ENCODE measurements around the gene ATF1. TPM values are rescaled to one million over a fixed set of nuclear protein-coding genes. Genes with fewer than 3 reads are reported as not detected.
"Not testable (repeated sequence)": the region's sequence is repeated elsewhere in the genome, so short reads cannot be mapped to it uniquely, and the experiment has no call there.

Gene ATF1
- total RNA-seq, 2 experiments from 2014 or later, result 50.1 to 50.5 TPM

DNA sequence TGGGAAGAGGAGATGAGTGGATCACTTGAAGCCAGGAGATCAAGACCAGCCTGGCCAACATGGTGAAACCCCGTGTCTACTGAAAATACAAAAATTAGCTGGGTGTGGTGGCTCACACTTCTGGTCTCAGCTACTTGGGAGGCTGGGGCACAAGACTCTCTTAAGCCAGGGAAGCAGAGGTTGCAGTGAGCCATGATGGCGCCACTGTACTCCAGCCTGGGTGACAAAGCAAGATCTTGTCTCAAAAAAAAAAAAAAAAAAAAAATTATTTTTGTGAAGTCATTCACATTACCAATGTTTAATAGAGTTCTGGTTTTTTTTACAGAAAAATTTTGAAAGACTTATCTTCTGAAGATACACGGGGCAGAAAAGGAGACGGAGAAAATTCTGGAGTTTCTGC lies 45.2 kb downstream of the ATF1 start:
- POLR2A ChIA-PET; intact Hi-C loops (cut with micrococcal nuclease); H3K27ac Mint-ChIP-seq; DNase-seq; H3K4me3 Mint-ChIP-seq; H3K27me3 Mint-ChIP-seq; H3K4me1 Mint-ChIP-seq (ENCODE audit: low read depth); H3K9me3 Mint-ChIP-seq: not testable (repeated sequence)
- CTCF ChIA-PET, result interaction anchor here (0.6 kb wide), 1 partner anchor 434 kb away, joined by 3 read pairs; no protein-coding TSS in a partner anchor
- peaks cover 14% of the 10 kb centered on the region for H3K36me3 Mint-ChIP-seq

- H3K27ac Mint-ChIP-seq; H3K9me3 Mint-ChIP-seq; intact Hi-C loops (cut with micrococcal nuclease); H3K4me1 Mint-ChIP-seq (ENCODE audit: low read depth); H3K4me3 Mint-ChIP-seq; CTCF ChIA-PET; DNase-seq; H3K27me3 Mint-ChIP-seq: not testable (repeated sequence)
- POLR2A ChIA-PET, result interaction anchor here (0.6 kb wide), 1 partner anchor 153 kb away, joined by 3 read pairs; no protein-coding TSS in a partner anchor
- H3K36me3 Mint-ChIP-seq, result peaks cover 35% of the 10 kb centered on the region
Measured at GRCh38 chr12:50814921-50815320, 51.0 kb downstream of the ATF1 start.

DNA sequence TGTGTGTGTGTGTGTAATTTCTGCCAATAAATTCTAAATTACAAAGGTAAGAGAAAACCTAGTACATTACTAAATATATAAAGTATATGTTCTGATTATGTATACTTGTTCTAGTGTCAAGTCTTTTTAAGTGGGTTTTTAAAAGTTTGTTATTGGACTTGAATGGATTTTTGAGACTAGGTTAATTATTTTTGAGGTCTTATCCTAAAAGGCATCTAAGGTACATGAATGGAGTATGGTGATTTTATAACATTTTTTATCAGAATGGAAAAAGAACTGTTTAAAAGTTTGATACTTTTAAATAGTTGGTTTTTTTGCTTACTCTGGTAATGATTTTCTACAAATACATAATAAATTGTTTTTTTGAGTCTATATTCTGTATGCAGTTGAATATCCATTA lies 56.3 kb downstream of the ATF1 start:
- Mint-ChIP-seq H3K27me3 (no peaks in the 10 kb centered on the region), H3K36me3 (peaks cover 21% of the 10 kb centered on the region), H3K4me3 (no peak overlapping the region), H3K9me3 (no peaks in the 10 kb centered on the region), H3K27ac (no peak overlapping the region), H3K4me1 (ENCODE audit: low read depth) (peaks cover 4% of the 10 kb centered on the region)
- CTCF ChIA-PET, result interaction anchor here (1.3 kb wide), 1 partner anchor 55 kb away, joined by 6 read pairs; no protein-coding TSS in a partner anchor
- intact Hi-C loops (cut with micrococcal nuclease), result no loop called here
- POLR2A ChIA-PET, result no interaction called here
- no peak for DNase-seq

- no peak overlapping the region for H3K27ac Mint-ChIP-seq
- no peaks in the 10 kb centered on the region for H3K27me3 Mint-ChIP-seq
- POLR2A ChIA-PET, result no interaction called here
- H3K36me3 Mint-ChIP-seq, result peaks cover 10% of the 10 kb centered on the region
- CTCF ChIA-PET, result no interaction called here
- H3K4me3 Mint-ChIP-seq, result no peak overlapping the region
- no peaks in the 10 kb centered on the region for H3K9me3 Mint-ChIP-seq
- intact Hi-C loops (cut with micrococcal nuclease), result no loop called here
- peaks cover 5% of the 10 kb centered on the region for H3K4me1 Mint-ChIP-seq (ENCODE audit: low read depth)
- DNase-seq, result no peak
Measured at GRCh38 chr12:50822082-50822481, 58.2 kb downstream of the ATF1 start.

- POLR2A ChIA-PET, H3K27ac Mint-ChIP-seq: not testable (repeated sequence)
Measured at GRCh38 chr12:50823724-50824123, 59.8 kb downstream of the ATF1 start.

GRCh38 chr12:50824914-50825313 lies 61.0 kb downstream of the ATF1 start:
- intact Hi-C loops (cut with micrococcal nuclease), result loop anchor here (1.0 to 2.0 kb wide), 4 partner anchors 60 to 516 kb away; no protein-coding TSS in a partner anchor
- no peak for DNase-seq
- Mint-ChIP-seq H3K36me3 (no peaks in the 10 kb centered on the region), H3K9me3 (no peaks in the 10 kb centered on the region), H3K27me3 (no peaks in the 10 kb centered on the region), H3K4me1 (ENCODE audit: low read depth) (peaks cover 5% of the 10 kb centered on the region), H3K4me3 (no peak overlapping the region), H3K27ac (peak overlapping the region; percentile 49)
- CTCF ChIA-PET, result interaction anchor here (0.6 to 4.5 kb wide), 15 partner anchors 10 to 1087 kb away, joined by 3 to 49 read pairs (median 4); partner anchors contain the start of genes ATF1, LETMD1 and SLC11A2
- POLR2A ChIA-PET, result interaction anchor here (0.6 to 1.0 kb wide), 2 partner anchors 184 to 235 kb away, joined by 3 to 4 read pairs; no protein-coding TSS in a partner anchor

More at GRCh38 chr12:50823724-50824123, 59.8 kb downstream of the ATF1 start:
- H3K27me3 Mint-ChIP-seq; H3K4me3 Mint-ChIP-seq; DNase-seq; H3K36me3 Mint-ChIP-seq; H3K4me1 Mint-ChIP-seq (ENCODE audit: low read depth); H3K9me3 Mint-ChIP-seq: not testable (repeated sequence)
- intact Hi-C loops (cut with micrococcal nuclease), result loop anchor here (2.0 kb wide), 1 partner anchor 517 kb away; no protein-coding TSS in a partner anchor
- CTCF ChIA-PET, result interaction anchor here (3.2 to 4.5 kb wide), 2 partner anchors 59 to 204 kb away, joined by 31 to 49 read pairs; partner anchors contain the start of genes ATF1 and SLC11A2

DNA sequence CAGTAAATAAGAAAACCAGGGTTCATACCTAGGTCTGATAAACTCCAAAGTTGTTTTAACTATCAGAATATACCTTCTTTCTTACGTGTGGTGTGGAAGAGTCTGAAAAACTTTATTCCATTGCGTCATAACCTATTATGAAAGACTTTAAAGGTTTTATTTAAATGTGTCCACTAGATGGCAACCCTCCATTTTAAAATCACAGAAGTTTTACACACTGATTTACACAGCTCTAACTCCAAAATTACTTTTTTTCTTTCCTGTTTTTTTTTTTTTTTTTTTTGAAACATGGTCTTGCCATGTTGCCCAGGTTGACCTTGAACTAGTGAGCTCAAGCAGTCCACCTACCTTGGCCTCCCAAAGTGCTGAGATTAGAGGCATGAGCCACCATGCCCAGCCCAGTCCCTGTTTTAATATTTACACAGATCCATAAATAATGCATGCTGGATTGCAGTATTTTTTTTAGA lies 61.5 kb downstream of the ATF1 start:
- no peak overlapping the region for H3K4me3 Mint-ChIP-seq
- POLR2A ChIA-PET, result interaction anchor here (0.6 to 1.3 kb wide), 3 partner anchors 184 to 235 kb away, joined by 3 to 4 read pairs (median 3); partner anchors contain the start of gene SLC11A2
- no peaks in the 10 kb centered on the region for H3K27me3 Mint-ChIP-seq
- H3K36me3 Mint-ChIP-seq, result no peaks in the 10 kb centered on the region
- H3K27ac Mint-ChIP-seq, result no peak overlapping the region
- no peak for DNase-seq
- H3K9me3 Mint-ChIP-seq, result no peaks in the 10 kb centered on the region
- CTCF ChIA-PET, result interaction anchor here (0.6 to 4.5 kb wide), 22 partner anchors 10 to 1087 kb away, joined by 3 to 49 read pairs (median 4); partner anchors contain the start of genes ATF1, LETMD1 and SLC11A2
- peaks cover 5% of the 10 kb centered on the region for H3K4me1 Mint-ChIP-seq (ENCODE audit: low read depth)
- intact Hi-C loops (cut with micrococcal nuclease), result loop anchor here (1.0 to 2.0 kb wide), 4 partner anchors 60 to 515 kb away; no protein-coding TSS in a partner anchor

- intact Hi-C loops (cut with micrococcal nuclease), result no loop called here
- Mint-ChIP-seq H3K4me1 (ENCODE audit: low read depth) (peaks cover 5% of the 10 kb centered on the region), H3K36me3 (no peaks in the 10 kb centered on the region), H3K9me3 (peaks cover 2% of the 10 kb centered on the region), H3K27ac (no peak overlapping the region), H3K4me3 (no peak overlapping the region), H3K27me3 (peaks cover 2% of the 10 kb centered on the region)
- CTCF ChIA-PET, result interaction anchor here (4.5 kb wide), 1 partner anchor 64 kb away, joined by 31 read pairs; the partner anchor contains the start of gene ATF1
- POLR2A ChIA-PET, result no interaction called here
- DNase-seq, result no peak
Measured at GRCh38 chr12:50828121-50828520, 64.2 kb downstream of the ATF1 start.

DNA sequence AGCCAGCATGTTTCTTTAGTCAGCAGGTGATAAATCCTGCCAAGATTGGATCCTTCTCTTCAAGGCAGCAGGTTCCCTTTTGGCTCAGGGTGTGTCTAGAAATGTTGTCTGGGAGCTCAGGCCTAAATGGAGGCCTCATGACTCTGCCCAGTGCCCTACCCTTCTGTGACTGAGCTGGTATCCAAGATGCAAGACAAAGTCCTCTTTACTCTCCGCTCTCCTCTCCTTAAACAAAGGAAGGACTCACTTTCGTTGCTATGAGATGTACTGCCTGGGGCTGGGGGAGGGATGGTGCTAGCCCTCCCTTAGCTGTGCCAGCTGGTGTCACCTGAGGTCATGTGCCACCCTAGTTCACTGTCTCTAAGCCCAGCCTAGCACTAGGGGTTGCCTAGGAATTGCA lies 65.0 kb downstream of the ATF1 start:
- Mint-ChIP-seq H3K9me3 (peaks cover 9% of the 10 kb centered on the region), H3K36me3 (peaks cover 5% of the 10 kb centered on the region), H3K4me3 (no peak overlapping the region), H3K27ac (no peak overlapping the region), H3K4me1 (ENCODE audit: low read depth) (peaks cover 5% of the 10 kb centered on the region), H3K27me3 (peaks cover 6% of the 10 kb centered on the region)
- intact Hi-C loops (cut with micrococcal nuclease), result no loop called here
- POLR2A ChIA-PET, result no interaction called here
- CTCF ChIA-PET, result interaction anchor here (1.1 kb wide), 1 partner anchor 159 kb away, joined by 3 read pairs; no protein-coding TSS in a partner anchor
- no peak for DNase-seq

GRCh38 chr12:50833801-50834200 lies 69.9 kb downstream of the ATF1 start:
- H3K27me3 Mint-ChIP-seq, result peaks cover 22% of the 10 kb centered on the region
- DNase-seq; H3K4me3 Mint-ChIP-seq; H3K4me1 Mint-ChIP-seq (ENCODE audit: low read depth); intact Hi-C loops (cut with micrococcal nuclease); H3K27ac Mint-ChIP-seq; CTCF ChIA-PET; POLR2A ChIA-PET: not testable (repeated sequence)
- peaks cover 11% of the 10 kb centered on the region for H3K36me3 Mint-ChIP-seq
- H3K9me3 Mint-ChIP-seq, result peaks cover 23% of the 10 kb centered on the region

DNA sequence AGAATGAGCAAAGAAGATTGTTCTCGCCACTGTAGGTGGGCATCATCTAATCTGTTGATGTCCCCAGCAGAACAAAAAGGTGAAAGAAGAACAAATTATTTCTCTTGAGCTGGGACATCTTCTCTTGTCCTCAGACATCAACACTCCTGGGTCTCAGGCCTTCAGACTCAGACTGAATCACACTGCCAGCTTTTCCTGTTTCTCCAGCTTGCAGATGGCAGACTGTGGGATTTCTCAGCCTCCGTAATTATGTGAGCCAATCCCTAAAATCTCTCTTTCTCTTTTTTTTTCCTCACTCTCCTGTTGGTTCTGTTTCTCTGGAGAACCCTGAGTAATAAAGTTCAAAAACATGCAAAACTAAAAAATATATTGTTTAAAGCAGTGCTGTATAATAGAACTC lies 75.1 kb downstream of the ATF1 start:
- Mint-ChIP-seq H3K4me1 (ENCODE audit: low read depth) (peaks cover 2% of the 10 kb centered on the region), H3K36me3 (peaks cover 9% of the 10 kb centered on the region), H3K27me3 (peaks cover 26% of the 10 kb centered on the region), H3K4me3 (no peak overlapping the region), H3K9me3 (peaks cover 21% of the 10 kb centered on the region), H3K27ac (no peak overlapping the region)
- ChIA-PET POLR2A (no interaction called here), CTCF (no interaction called here)
- DNase-seq, result no peak
- intact Hi-C loops (cut with micrococcal nuclease), result no loop called here

DNA sequence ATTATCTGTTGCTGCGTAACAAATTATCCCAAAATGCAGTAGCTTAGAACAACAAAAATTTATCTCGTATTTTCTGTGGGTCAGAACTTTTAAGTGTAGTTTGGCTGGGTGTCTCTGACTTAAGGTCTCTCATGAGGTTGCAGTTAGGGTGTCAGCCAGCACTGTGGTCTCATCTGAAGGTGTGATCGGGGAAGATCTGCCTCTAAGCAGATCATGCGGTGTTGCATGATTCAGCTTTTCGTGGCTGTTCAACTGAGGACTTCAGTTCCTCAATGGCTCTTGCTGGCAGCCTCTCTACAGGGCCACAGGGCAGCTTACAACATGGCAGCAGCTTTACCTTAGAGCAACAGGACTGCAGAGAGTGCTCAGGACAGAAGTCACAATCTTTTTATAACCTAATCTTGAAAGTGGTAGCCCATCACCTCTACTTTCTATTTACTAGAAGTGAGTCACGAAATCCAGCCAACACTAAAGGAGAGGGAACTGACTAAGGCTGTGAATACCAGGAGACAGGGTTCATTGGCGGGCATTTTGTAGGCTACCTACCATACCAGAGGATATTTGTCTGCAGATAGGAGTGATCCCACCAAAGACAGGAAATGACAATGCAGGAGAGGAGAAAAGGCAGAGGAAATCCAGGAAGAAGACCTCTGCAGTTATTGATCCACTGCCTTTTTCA lies 77.0 kb downstream of the ATF1 start:
- DNase-seq, result no peak
- ChIA-PET POLR2A (no interaction called here), CTCF (interaction anchor here (0.8 to 1.0 kb wide), 2 partner anchors 377 to 501 kb away, joined by 3 read pairs; partner anchors contain the start of gene POU6F1)
- intact Hi-C loops (cut with micrococcal nuclease), result no loop called here
- H3K27ac Mint-ChIP-seq, result no peak overlapping the region
- peaks cover 22% of the 10 kb centered on the region for H3K27me3 Mint-ChIP-seq
- H3K36me3 Mint-ChIP-seq, result peaks cover 2% of the 10 kb centered on the region
- peaks cover 2% of the 10 kb centered on the region for H3K4me1 Mint-ChIP-seq (ENCODE audit: low read depth)
- H3K4me3 Mint-ChIP-seq, result no peak overlapping the region
- H3K9me3 Mint-ChIP-seq, result peaks cover 8% of the 10 kb centered on the region
